Parietal lobe (tissue), 2 donors: Measurements from ENCODE around the gene C15orf62. TPM values are rescaled to one million over a fixed set of nuclear protein-coding genes. Genes with fewer than 3 reads are reported as not detected.

ENCODE experiments used
- small RNA-seq: library from RNA; depleted of rRNA; stranded (forward); fragments of <200 nt; gene quantifications from one replicate; pipeline ENCODE3, GENCODE V24; 2014; ENCODE audit warnings: low replicate concordance
- total RNA-seq: library from RNA; depleted of rRNA; stranded (reverse); fragments of >200 nt; gene quantifications from one replicate; pipeline ENCODE4 v1.2.3, GENCODE V29; 2014

The C15orf62 gene
- total RNA-seq: 0.31 TPM

GRCh38 chr15:40769274-40770146 is at the start of gene C15orf62:
Gene C15orf62, plus strand, starts transcription at chr15:40769980. Its CDS starts 516 bp downstream, at chr15:40770496.

GRCh38 chr15:40754883-40755811 is 14.6 kb upstream of the C15orf62 start, which contains the start of gene RMDN3:
Gene RMDN3, minus strand, starts transcription at chr15:40755254. Its CDS starts 471 bp downstream, at chr15:40754783.

GRCh38 chr15:40763801-40764628 is 5.8 kb upstream of the C15orf62 start, which contains the start of gene GCHFR:
Gene GCHFR, plus strand, starts transcription at chr15:40764068. Its CDS starts 113 bp downstream, at chr15:40764181.

GRCh38 chr15:40807028-40807887 is 37.5 kb downstream of the C15orf62 start, which contains the start of the genes DNAJC17 and ZFYVE19:
Gene DNAJC17, minus strand, starts transcription at chr15:40807473. Its CDS starts 27 bp downstream, at chr15:40807446.
Gene ZFYVE19, plus strand, starts transcription at chr15:40807089. Its CDS starts 501 bp downstream, at chr15:40807590.

Small RNAs within 50 kb of the gene (small RNA-seq; reads per million reads assigned to genes)
- gene SUMO2P15: not detected

Other genes with a start within 250 kb of the C15orf62 start
- gene CCDC32, start 204.9 kb upstream of the C15orf62 start, total RNA-seq: 26.0 TPM
- 11.0 TPM for gene RPUSD2, start 200.7 kb upstream of the C15orf62 start, total RNA-seq
- gene KNL1, start 175.7 kb upstream of the C15orf62 start, total RNA-seq: 10.6 TPM
- 1.9 TPM for gene RAD51, start 74.8 kb upstream of the C15orf62 start, total RNA-seq
- gene RMDN3, start 14.7 kb upstream of the C15orf62 start, total RNA-seq: 20.7 TPM
- gene GCHFR, start 5.9 kb upstream of the C15orf62 start, total RNA-seq: 4.4 TPM
- gene ZFYVE19, start 37.1 kb downstream of the C15orf62 start, total RNA-seq: 22.5 TPM
- gene DNAJC17, start 37.5 kb downstream of the C15orf62 start, total RNA-seq: 31.9 TPM
- not detected for gene PPP1R14D, start 58.7 kb downstream of the C15orf62 start, total RNA-seq
- 2.5 TPM for gene SPINT1, start 74.1 kb downstream of the C15orf62 start, total RNA-seq
- gene RHOV, start 104.3 kb downstream of the C15orf62 start, total RNA-seq: 8.1 TPM
- 26.3 TPM for gene VPS18, start 124.5 kb downstream of the C15orf62 start, total RNA-seq
- gene DLL4, start 159.4 kb downstream of the C15orf62 start, total RNA-seq: 6.3 TPM
- gene CHAC1, start 183.5 kb downstream of the C15orf62 start, total RNA-seq: 4.4 TPM